ENCODE measurements around the gene ERMARD.

- no peak for TF ChIP-seq CTCF (IDR thresholded peaks at IDR 0.05; ENCODE audit: low read depth, low read length, poor library complexity, severe bottlenecking)
- no peak for TF ChIP-seq EZH2phosphoT487 (IDR thresholded peaks at IDR 0.05; ENCODE audit: borderline replicate concordance, low read length)
These were observed 43.8 kb downstream of the ERMARD start for GRCh38 chr6:169795196-169795595.

Measured in DOHH2 (cell line).